ENCODE results near the gene APAF1. TPM values are rescaled to one million over a fixed set of nuclear protein-coding genes. Genes with fewer than 3 reads are reported as not detected.
"Not testable (repeated sequence)": the region's sequence is repeated elsewhere in the genome, so short reads cannot be mapped to it uniquely, and the experiment has no call there.

The APAF1 gene, protein sequence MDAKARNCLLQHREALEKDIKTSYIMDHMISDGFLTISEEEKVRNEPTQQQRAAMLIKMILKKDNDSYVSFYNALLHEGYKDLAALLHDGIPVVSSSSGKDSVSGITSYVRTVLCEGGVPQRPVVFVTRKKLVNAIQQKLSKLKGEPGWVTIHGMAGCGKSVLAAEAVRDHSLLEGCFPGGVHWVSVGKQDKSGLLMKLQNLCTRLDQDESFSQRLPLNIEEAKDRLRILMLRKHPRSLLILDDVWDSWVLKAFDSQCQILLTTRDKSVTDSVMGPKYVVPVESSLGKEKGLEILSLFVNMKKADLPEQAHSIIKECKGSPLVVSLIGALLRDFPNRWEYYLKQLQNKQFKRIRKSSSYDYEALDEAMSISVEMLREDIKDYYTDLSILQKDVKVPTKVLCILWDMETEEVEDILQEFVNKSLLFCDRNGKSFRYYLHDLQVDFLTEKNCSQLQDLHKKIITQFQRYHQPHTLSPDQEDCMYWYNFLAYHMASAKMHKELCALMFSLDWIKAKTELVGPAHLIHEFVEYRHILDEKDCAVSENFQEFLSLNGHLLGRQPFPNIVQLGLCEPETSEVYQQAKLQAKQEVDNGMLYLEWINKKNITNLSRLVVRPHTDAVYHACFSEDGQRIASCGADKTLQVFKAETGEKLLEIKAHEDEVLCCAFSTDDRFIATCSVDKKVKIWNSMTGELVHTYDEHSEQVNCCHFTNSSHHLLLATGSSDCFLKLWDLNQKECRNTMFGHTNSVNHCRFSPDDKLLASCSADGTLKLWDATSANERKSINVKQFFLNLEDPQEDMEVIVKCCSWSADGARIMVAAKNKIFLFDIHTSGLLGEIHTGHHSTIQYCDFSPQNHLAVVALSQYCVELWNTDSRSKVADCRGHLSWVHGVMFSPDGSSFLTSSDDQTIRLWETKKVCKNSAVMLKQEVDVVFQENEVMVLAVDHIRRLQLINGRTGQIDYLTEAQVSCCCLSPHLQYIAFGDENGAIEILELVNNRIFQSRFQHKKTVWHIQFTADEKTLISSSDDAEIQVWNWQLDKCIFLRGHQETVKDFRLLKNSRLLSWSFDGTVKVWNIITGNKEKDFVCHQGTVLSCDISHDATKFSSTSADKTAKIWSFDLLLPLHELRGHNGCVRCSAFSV (N-terminal part only)
- 10 to 100 TPM; 33.5 to 43.7 (median 34.9) TPM for total RNA-seq
- total RNA-seq (2013): 47.5 TPM

DNA sequence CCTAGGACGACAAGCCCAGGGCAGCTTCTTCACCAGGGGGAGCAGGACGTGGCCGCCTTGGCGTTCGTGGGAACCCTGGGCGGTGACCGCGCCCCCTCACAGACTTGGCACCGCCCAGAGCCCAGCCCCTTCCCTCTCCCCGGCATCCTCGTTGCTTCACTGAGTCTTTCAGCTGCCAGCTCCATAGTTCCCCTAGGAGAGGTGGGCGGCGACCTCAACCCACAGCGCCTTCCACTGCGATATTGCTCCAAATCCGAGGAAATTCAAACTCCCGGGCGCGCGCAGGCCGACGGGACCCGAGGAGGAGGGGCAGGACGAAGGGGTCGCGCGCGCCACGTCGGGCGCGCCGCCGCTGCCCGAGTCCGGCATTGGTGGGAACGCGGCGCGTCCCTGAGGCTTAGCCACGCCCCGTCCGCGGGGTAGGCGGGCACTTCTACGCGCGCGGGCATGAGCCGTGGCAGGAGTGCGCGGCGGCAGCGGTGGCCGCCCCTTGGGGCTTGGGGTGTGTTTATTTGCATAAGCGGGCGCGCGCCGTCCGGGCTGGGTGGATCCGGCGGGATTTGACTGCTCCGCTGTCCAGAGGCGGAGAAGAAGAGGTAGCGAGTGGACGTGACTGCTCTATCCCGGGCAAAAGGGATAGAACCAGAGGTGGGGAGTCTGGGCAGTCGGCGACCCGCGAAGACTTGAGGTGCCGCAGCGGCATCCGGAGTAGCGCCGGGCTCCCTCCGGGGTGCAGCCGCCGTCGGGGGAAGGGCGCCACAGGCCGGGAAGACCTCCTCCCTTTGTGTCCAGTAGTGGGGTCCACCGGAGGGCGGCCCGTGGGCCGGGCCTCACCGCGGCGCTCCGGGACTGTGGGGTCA lies at the start of gene APAF1, which contains the start of gene IKBIP:
APAF1 (plus strand) TSS at position 579 of the 860 bp plus-strand sequence. CDS start 3,070 bp downstream, outside the sequence.
IKBIP (minus strand) TSS at position 77 of the 860 bp plus-strand sequence. CDS start 87 bp downstream, outside the sequence.
- no peaks in the 10 kb centered on the region for H3K9me3 ChIP-seq (ENCODE audit: control insufficient read depth, insufficient read depth, low read length)
- Mint-ChIP-seq H3K9me3 (no peaks in the 10 kb centered on the region), H3K4me1 (peaks cover 25 to 27% of the 10 kb centered on the region in 2 donors), H3K27me3 (ENCODE audit: low read depth in 2 of 2) (no peaks in the 10 kb centered on the region), H3K4me3 (peak within 1 kb of the TSS; percentile 99), H3K27ac (peak within 1 kb of the TSS; percentile 94 to 99), H3K36me3 (peaks cover 11% of the 10 kb centered on the region)
- WGBS (ENCODE audit: insufficient coverage): under 1% methylated on average over 91 of the region's 91 CpGs
- peaks cover 13% of the 10 kb centered on the region for H3K36me3 ChIP-seq (ENCODE audit: control insufficient read depth, insufficient read depth, low read length)
- intact Hi-C loops (cut with micrococcal nuclease): loop anchor here (1.0 to 5.0 kb wide), 4 partner anchors 32 to 143 kb away; partner anchors contain the start of genes SLC25A3 and TMPO
- no peaks in the 10 kb centered on the region for H3K27me3 ChIP-seq (ENCODE audit: control insufficient read depth, insufficient read depth, low read length)
- ATAC-seq: peak; percentile 87 to 98 (median 89)
- DNase-seq: peak; percentile 98
- peak within 1 kb of the TSS; percentile 77 for H3K27ac ChIP-seq (ENCODE audit: low read length)
- TF ChIP-seq, protein P1, sequence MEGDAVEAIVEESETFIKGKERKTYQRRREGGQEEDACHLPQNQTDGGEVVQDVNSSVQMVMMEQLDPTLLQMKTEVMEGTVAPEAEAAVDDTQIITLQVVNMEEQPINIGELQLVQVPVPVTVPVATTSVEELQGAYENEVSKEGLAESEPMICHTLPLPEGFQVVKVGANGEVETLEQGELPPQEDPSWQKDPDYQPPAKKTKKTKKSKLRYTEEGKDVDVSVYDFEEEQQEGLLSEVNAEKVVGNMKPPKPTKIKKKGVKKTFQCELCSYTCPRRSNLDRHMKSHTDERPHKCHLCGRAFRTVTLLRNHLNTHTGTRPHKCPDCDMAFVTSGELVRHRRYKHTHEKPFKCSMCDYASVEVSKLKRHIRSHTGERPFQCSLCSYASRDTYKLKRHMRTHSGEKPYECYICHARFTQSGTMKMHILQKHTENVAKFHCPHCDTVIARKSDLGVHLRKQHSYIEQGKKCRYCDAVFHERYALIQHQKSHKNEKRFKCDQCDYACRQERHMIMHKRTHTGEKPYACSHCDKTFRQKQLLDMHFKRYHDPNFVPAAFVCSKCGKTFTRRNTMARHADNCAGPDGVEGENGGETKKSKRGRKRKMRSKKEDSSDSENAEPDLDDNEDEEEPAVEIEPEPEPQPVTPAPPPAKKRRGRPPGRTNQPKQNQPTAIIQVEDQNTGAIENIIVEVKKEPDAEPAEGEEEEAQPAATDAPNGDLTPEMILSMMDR (IDR thresholded peaks at IDR 0.05): no peak
- peak within 1 kb of the TSS; percentile 82 for H3K4me3 ChIP-seq (ENCODE audit: low read length)
- H3K4me1 ChIP-seq (ENCODE audit: control insufficient read depth, insufficient read depth, low read length): peaks cover 4% of the 10 kb centered on the region

DNA sequence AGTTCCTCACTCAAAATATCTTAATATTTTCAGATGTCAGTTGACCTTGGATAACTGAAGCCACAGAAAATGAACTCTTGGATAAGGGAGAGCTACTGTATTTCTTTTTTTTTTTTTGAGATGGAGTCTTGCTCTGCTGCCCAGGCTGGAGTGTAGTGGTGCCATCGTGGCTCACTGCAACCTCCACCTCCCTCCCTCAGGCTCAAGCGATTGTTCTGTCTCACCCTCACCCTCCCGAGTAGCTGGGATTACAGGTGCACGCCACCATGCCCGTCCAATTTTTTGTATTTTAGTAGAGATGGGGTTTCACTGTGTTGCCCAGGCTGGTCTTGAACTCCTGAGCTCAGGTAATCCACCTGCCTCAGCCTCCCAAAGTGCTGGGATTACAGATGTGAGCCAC lies 47.8 kb upstream of the APAF1 start:
- H3K9me3 ChIP-seq (ENCODE audit: control insufficient read depth, insufficient read depth, low read length); H3K27me3 ChIP-seq (ENCODE audit: control insufficient read depth, insufficient read depth, low read length); H3K4me3 ChIP-seq (ENCODE audit: low read length); H3K27me3 Mint-ChIP-seq (ENCODE audit: low read depth in 2 of 2); H3K4me3 Mint-ChIP-seq; H3K36me3 Mint-ChIP-seq; H3K9me3 Mint-ChIP-seq; intact Hi-C loops (cut with micrococcal nuclease); DNase-seq; H3K4me1 ChIP-seq (ENCODE audit: control insufficient read depth, insufficient read depth, low read length); ATAC-seq; H3K27ac ChIP-seq (ENCODE audit: low read length): not testable (repeated sequence)
- H3K36me3 ChIP-seq (ENCODE audit: control insufficient read depth, insufficient read depth, low read length): peaks cover 53% of the 10 kb centered on the region
- WGBS (ENCODE audit: insufficient coverage): 90% methylated on average over 4 of the region's 5 CpGs
- Mint-ChIP-seq H3K4me1 (peaks cover 34 to 36% of the 10 kb centered on the region in 2 donors), H3K27ac (peak overlapping the region in 1 of 2 donors; percentile 92)

DNA sequence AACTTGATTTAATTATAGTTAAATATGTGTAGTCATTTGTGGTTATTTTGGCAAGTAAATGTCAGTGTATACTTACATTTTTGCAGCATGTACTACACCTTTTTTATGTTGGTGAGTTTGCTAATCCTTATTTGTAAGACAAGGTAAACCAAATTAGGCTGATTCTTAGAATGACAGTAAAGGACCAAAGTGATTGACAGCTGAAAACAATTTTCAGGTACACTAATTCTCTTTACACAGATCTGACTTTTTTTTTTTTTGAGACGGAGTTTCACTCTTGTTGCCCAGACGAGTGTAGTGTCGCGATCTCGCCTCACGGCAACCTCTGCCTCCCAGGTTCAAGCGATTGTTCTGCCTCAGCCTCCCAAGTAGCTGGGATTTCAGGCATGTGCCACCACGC lies 43.2 kb upstream of the APAF1 start:
- Mint-ChIP-seq H3K4me1 (peaks cover 3 to 5% of the 10 kb centered on the region in 2 donors), H3K4me3 (no peak overlapping the region), H3K27ac (peak overlapping the region; percentile 1 to 68), H3K9me3 (no peaks in the 10 kb centered on the region), H3K27me3 (ENCODE audit: low read depth in 2 of 2) (no peaks in the 10 kb centered on the region), H3K36me3 (peaks cover 18% of the 10 kb centered on the region)
- TF ChIP-seq, protein P1 (IDR thresholded peaks at IDR 0.05): no peak
- Histone ChIP-seq H3K27me3 (ENCODE audit: control insufficient read depth, insufficient read depth, low read length) (no peaks in the 10 kb centered on the region), H3K36me3 (ENCODE audit: control insufficient read depth, insufficient read depth, low read length) (peaks cover 68% of the 10 kb centered on the region), H3K4me1 (ENCODE audit: control insufficient read depth, insufficient read depth, low read length) (peaks cover 4% of the 10 kb centered on the region), H3K4me3 (ENCODE audit: low read length) (no peak overlapping the region), H3K9me3 (ENCODE audit: control insufficient read depth, insufficient read depth, low read length) (no peaks in the 10 kb centered on the region), H3K27ac (ENCODE audit: low read length) (no peak overlapping the region)
- no peak for ATAC-seq
- no peak for DNase-seq
- intact Hi-C loops (cut with micrococcal nuclease): no loop called here
- WGBS (ENCODE audit: insufficient coverage): 96% methylated on average over 8 of the region's 8 CpGs
